SU-DHL-6 (cell line): ENCODE data around the gene SURF6.

ENCODE experiments used
- CTCF ChIP-seq: fragments of 200-600 bp; sonication (generic); IDR thresholded peaks from one replicate; pipeline ENCODE4 v1.5.1; 2017; ENCODE audit warnings: antibody characterized with exemption, mild to moderate bottlenecking, low read length, moderate library complexity; ENCODE audit not compliant: insufficient read depth, poor library complexity, severe bottlenecking
- EZH2phosphoT487 ChIP-seq: fragments of 200-600 bp; sonication (generic), shearing (Covaris generic); conservative IDR thresholded peaks from 2 replicates; pipeline ENCODE4 v1.6.1; 2018; ENCODE audit warnings: mild to moderate bottlenecking, antibody characterized with exemption, low read length, moderate library complexity, mixed read lengths

GRCh38 chr9:133332381-133332730, 3.6 kb downstream of the SURF6 start:
- TF ChIP-seq EZH2phosphoT487 (no peak), CTCF (no peak)
